SKM-1 (cell line): ENCODE measurements around the gene PECR.

Source experiments
- DNase-seq: peaks from one replicate; lab custom pipeline; 2025; ENCODE audit not compliant: unreplicated experiment; lab: John Stamatoyannopoulos, UW

Gene PECR

GRCh38 chr2:216081487-216082116, at the start of gene PECR, which contains the start of gene TMEM169:
TSS of gene PECR (minus strand) at chr2:216081809. CDS start at chr2:216081741, 68 bp downstream.
TSS of gene TMEM169 (plus strand) at chr2:216081919. CDS start at chr2:216095964, 14,045 bp downstream.
- DNase-seq = peak; percentile 37

DNA sequence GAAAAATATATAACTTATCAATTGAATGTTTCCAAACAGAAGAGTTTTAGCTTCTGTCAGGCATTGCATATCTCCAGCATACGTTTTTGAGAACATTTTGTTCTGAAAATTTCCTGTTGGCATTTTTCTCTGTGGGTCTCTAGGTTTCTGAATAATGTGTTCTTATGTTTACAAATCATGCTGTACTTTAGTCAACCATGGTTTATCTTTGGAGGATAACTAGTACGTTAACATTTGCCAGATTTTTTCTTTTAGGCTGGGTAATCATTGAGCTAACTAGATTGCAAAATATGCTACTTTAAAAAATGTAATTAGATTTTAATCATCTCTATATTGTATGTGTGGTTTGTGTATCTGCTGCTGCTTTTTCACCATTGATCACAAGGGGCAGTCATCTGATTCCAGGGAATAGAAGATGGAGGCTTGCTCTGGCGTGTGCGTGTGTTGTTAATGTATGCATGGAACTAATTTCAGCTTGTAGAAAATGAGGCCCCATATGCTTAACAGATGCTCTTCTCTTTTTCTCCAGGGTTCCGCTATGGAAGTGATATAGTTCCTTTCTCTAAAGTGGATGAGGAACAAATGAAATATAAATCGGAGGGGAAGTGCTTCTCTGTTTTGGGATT, 48.9 kb upstream of the PECR start:
- no peak for DNase-seq

DNA sequence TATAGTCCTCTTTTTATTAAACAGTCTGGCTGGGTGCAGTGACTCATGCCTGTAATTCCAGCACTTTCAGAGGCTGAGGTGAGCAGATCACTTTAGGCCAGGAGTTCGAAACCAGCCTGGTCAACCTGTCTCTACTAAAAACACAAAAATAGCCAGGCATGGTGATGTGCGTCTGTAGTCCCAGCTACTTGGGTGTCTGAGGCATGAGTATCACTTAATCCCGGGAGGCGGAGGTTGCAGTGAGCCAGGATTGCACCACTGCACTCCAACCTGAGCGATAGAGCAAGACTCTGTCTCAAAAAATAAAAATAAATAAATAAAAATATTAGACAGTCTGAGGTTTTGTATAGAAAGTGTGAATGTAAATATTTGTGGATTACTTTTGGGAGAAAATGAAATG, 45.3 kb upstream of the PECR start:
- no peak for DNase-seq

- DNase-seq = no peak
Measured at GRCh38 chr2:216121255-216121654, 39.6 kb upstream of the PECR start.

GRCh38 chr2:216119986-216120385, 38.4 kb upstream of the PECR start:
- no peak for DNase-seq

DNA sequence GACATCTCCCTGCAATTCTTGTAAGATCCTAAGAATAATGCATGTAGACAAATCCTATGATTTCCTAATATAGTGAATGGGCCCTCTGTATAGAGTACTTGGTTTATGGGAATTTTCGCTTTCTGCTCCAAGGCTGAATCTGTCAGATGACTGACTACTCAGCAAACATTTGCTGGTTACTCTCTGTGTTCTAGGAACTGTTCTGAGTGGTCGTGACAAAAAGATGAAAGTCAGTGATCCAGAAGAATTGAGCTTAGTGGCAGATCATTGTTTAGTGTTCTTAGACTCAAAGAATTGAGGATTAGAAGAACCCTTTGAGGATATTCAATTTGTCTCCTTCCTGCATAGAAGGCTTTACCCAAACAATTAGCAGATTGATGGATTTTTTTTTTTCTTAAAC, 37.5 kb upstream of the PECR start:
- DNase-seq = no peak

DNA sequence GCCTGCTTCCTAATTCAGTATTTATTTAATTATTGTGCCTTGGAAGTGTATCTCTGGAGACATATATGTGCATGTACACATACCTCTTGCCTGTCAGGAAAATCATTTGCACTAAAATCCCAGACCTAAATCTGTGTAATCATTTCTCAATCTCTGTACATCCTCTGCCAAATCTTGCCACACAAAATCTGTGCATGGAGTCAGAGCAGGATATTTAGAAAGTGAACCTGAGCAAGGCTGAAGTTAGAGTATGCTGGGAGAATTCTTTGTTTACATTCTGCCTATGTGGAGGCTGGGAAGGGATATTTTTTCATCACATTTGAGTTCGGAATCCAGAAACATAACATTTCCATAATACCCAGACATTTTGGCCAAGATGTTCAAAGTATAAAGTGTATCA, 36.9 kb upstream of the PECR start:
- DNase-seq = no peak

GRCh38 chr2:216117561-216118340, 36.1 kb upstream of the PECR start:
- DNase-seq = no peak

- DNase-seq = no peak
Measured at GRCh38 chr2:216116418-216116817, 34.8 kb upstream of the PECR start.

- peak; percentile 97 for DNase-seq
Measured at GRCh38 chr2:216114714-216115531, 33.3 kb upstream of the PECR start.

DNA sequence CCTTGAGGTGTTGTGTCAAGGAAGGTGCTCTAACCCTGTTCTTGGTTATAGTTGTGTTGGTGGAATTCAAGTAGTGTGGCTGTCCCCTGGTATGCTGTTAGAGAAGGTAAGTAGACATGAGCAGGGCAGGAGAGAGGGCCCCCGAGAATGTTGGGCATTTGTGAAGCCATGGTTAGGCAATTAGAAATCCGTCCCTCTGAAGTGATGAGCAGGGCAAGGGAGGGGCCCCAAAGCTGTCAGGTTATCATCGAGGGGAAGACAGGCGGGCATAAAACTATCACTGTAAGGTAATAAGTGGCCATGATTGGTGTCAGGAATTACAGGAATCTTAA, 32.7 kb upstream of the PECR start:
- DNase-seq = no peak

DNA sequence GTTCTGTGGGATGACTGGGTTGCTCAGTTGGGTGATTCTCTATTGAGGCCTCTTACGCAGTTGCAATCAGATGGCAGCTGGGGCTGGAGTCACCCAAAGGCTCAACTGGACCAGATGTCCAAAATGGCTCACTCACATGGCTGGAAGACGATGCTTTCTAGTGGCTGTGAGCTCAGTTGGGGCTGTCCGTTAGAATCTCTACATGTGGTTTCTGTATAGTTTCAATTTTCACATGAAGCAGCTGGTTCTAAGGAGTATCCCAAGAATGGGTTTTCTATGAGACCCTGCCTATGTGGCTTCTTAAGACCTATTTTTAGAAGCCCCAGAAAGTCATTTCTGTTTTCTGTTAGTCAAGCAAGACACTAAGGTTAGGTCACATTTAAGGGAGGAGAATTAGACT, 32.0 kb upstream of the PECR start:
- no peak for DNase-seq

DNA sequence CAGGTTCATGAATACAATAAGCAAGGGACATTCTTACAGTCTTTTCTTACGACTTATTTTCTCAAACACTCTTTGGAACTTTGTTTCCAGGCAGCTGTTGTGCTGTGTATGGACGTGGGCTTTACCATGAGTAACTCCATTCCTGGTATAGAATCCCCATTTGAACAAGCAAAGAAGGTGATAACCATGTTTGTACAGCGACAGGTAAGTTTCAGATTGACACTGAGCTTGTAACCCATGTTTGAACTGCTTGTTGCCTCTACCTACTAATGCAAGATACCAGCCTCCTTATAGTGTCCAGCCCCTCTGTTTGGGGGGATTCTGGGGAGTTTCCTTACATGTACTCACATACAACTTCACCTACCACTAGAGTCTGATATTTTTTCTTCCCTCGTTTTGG, 31.3 kb upstream of the PECR start:
- DNase-seq = no peak

DNA sequence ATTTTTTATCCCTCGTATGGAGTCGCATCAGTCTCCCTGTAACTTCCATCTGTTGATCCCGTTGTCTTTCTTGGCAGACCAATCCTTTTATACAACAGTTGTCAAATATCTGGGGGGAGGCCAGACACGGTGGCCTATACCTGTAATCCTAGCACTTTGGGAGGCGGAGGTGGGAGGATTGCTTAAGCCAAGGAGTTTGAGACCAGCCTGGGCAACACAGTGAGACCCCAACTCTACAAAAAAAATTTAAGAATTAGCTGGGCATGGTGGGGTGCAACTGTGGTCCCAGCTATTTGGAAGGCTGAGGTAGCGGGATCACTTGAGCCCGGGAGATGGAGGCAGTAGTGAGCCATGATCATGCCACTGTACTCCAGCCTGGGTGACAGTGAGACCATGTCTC, 29.5 kb upstream of the PECR start:
- DNase-seq = no peak

DNA sequence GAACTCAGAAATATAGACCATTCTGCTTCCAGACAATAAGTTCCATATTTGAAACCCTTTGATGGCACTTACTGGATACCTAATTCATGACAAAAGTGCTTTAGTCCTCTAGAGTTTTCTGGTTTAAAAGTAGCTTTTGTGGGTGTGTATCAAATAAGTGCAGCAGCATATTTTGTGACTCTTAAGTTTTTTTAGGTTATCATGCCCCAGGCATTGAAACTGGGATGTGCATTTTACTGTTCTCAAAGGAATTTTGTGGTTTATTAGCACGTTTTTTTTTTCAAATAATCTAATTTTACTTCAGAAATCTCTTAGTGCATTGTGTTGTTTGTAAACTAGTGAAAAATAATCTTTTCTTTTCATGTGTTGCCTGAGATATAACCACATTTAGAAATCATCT, 29.0 kb upstream of the PECR start:
- DNase-seq = no peak

DNA sequence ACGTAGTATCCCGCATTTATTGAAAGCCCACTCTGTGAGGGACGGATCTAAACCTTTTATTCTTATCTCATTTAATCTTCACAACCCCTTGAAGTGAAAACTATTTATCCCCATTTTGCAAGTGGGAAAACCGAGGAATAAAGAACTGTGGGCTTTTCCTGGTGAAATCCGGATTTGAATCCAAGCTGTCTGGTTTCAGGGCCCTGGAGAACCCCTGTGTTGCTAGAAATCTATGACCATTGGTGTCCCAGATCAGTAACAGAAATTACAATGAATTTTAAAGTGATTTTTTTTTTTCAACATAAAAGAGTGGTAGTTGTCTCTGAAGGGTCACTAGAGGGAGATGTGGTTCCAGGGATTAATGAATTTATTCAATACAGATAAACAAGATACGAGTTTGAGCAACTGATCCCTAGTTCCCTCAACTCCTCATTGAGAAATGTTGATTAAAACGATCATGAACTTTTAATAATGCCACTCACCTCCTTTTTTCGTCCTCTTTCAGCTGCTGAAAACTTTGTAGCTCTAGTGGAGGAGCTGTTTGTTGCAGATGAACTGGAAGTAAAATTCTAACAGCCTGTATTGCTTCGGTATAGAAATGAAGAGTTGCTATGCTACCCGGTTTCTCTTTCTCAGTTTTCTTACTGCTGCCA, 28.5 kb upstream of the PECR start:
- peak; percentile 39 for DNase-seq

- peak; percentile 88 for DNase-seq
Measured at GRCh38 chr2:216108967-216109921, 27.6 kb upstream of the PECR start, which contains the start of gene XRCC5. TSS of gene XRCC5 (plus strand) at chr2:216109348. CDS start at chr2:216109437, 89 bp downstream.

GRCh38 chr2:216108310-216108966, 26.8 kb upstream of the PECR start:
- DNase-seq = no peak

DNA sequence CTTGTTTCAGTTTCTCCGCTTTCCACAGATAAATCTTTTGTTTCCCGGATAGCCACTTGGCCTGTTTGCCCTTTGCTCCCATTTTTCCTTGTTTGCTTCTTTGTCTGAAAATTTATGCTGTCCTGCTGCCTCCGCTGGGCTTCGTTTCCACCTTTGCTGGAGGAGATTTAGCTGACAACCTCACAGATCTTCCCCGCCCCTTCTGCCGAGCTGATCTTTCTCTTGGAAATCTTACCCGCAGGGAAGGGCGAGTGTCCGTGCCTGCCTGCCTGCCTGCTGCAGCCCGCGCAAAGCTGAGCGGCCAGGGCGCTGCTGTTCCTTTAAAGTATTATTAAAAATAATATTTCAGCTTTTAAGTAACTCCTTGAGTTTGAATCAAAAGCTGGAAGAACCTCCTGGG, 26.2 kb upstream of the PECR start:
- DNase-seq = no peak
